GM19351 (cell line): ENCODE results near the gene DPM2.

Experiments
- ATAC-seq: cut with Tn5 transposase; IDR thresholded peaks from one replicate; pipeline ENCODE4 v1.9.1; 2021; ENCODE audit warnings: mild to moderate bottlenecking, moderate library complexity; ENCODE audit not compliant: unreplicated experiment

The DPM2 gene

DNA sequence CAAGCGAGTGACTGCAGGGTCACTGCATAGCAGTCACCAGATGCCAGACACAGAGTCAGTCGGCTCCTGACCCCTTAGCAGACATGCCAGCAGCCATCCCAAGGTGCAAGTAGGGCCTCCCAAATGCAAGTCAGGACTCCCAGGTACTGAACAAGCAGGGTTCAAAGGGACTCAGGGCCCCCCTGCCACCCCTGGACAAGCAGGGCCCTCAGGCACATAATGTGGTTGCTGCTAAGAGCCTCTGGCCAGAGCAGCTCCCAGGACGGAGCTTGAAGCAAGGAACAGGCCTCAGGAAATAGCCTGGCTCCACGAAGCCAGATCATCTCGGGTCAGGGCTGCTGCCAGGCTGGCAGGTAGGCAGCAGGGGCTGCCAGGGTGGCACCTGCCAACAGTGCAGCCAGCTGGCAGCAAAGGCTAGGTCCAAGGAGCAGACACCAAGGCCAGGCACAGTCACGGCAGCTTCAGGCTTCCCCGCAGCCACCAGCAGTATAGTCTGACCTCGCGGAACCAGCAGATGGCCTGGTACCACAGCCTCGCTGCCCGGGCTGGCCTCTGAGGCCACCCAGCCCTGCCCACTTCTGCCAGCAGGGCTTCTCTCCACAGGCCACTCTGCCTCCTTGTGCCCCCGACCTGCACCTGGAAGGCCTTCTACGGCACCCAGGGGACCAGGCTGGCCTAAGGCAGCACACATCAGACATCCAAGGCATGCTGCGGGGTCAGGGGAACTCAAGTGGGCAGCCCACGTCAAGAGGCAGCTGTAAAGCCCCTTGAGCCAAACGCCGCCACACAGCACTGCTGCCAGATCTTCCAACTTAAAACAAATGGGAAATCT lies 35.7 kb upstream of the DPM2 start:
- ATAC-seq, result no peak

DNA sequence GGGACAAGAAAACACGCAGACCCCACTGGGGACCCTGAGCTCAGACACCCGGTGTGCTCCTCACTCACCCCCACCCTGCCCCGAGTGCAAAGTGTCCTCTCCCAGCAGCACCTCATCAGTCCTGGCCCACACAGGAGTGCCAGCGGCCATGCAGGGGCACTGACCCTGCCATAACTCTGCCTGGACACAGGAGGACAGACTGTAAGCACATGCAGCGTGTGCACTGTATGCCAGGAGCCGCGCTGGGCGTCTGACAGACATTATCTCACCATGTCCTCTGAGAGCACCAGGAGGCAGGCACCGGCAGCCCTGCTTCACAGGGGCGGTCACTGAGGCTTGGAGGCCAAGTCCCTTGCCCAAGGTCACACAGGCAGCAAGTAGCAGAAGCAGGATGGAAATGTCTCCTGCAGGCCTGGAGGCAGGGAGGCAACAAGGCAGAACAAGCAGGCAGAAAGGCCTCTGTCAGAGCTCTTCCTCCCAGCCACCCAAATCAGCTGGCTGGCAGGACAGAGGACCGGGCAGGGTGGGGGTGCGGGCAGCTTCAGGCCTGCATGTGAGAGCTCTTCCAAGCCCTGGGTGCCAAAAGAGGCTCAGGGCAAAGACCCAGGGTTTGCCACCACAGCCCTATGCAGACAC lies 34.7 kb upstream of the DPM2 start:
- ATAC-seq, result no peak

GRCh38 chr9:127971357-127972235 lies 33.9 kb upstream of the DPM2 start:
- no peak for ATAC-seq

GRCh38 chr9:127970401-127971313 lies 33.0 kb upstream of the DPM2 start:
- ATAC-seq, result peak; percentile 85

GRCh38 chr9:127968700-127969383 lies 31.2 kb upstream of the DPM2 start:
- no peak for ATAC-seq

DNA sequence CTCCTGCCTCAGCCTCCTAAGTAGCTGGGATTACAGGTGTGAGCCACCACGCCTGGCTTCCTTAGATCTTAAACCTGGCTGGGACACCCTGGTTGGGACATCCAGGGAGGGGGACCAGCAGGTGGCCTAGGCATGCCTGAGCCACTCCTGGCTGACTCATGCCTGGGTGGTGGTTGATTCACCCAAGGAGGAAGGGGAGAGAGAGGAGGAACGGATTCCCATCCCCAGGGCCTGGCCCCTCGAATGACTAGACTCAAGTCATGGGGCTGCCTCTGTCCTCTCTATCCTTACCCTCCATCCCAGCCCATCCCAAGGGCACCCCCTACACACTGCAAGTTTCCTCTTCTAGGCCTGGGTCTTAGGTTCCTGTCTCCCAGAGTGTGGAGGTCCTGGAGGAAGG lies 30.4 kb upstream of the DPM2 start:
- no peak for ATAC-seq

DNA sequence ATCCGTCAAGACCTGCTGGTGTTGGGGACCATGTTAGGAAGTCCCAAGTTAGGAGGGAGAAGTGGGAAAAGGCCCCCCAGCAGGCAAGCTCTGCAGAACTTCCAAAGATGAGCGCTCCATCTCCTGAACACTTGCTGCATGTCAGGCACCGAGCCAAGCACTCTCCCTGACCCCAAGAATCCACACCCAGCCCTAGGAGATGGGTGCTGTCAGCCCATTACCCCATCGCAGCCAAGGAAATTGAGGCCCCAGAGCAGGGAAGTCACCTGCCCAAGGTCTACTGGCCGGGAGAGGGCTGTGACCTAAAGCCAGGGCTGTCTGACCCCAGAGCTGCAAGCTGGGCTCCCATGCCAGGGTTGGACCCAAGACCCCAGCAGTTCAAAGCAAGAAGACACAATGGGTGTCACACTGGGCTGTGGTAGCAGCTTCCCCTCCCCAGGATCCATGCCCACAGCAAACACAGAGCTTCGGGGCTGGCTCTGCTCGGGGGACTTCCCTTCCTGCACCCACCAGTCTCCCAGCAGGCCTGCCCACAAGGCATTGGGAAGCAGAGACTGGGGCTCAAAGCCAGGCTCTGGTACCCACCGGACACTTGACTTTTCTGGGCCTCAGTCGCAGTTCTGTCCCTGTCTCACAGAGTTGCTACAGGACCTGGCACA lies 29.6 kb upstream of the DPM2 start:
- no peak for ATAC-seq

DNA sequence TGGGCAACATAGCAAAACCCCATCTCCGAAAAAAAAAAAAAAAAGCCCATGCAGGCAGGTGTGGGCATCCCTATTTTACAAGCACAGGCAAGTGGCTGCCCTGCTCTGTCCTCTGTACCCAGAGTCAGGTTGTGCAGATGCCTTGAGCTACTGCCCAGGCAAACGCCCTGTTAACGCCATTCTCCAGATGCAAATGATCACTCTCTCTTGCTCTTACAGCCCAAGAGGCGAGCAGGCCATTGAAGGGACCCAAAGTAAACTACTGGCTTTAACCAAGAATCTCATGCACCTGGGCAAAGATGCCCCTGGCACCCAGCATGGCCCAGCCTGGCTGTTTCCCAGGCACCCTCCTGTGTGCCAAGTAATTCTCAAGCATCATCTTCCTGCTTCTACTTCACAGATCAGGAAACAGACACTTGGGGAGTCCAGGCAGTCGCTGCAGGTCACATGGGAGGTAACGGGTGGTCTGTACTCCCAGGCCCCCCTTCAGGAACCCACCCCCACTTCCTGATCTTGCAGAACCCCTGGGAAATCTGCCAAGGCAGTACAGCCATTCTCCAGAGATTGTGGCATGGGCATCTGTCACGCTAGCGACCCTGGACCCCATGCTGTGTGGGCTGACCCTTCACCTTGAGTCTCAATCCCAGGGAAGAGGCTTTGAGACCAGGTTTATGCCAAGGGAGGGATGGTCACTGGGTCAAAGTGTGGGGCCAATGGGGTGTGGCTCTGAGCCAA lies 28.9 kb upstream of the DPM2 start:
- ATAC-seq, result no peak

DNA sequence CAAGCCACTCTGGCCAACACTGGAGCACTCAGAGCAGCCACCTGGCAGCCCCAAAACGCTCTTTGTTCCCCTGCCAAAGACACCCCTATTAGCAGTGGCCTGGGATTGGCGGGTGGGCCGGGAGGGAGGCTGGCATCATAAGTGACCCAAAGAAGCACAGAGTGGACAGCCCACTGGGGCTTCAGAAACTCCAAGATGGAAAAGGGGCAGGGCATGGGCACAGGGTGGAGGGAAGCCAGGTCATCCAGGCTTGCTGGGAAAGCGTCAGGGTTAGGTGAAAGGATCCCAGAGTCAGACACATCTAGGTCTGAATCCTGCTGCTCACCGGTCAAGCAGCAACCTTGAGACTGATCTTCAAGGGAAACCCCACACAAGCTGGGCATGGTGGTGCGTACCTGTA lies 28.3 kb upstream of the DPM2 start:
- ATAC-seq, result no peak

DNA sequence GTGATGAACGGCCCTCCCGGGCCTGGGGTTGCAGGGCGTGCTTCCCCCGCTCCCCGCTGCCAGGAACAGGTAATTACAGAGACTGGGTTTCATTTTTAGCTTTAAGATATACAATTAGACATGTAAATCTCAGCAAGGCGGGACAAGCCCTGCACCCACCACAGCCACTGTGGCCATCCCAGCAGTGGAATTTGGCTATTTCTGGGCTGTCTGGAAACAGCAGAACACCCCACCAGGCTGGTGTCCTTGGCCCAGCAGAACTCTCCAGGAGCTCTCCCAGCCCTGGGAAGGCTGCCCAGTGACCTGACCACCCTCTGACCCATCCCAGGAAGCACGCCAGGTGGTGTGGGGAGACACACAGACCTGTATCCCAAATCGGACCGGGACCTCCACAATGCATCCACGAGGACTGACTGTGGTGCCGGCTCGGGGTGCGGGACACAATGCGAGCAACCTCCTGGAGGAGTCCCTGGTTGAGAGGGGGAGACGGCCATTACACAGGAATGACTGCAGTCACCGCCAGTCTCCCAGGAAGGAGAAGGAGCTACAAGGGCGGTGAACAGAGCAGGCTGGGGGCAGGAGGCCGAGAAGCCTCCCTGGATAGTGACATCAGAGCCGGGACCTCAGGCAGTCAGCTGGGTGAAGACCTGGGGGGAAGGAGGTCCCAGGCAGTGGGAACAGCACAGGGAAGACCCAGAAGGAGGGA lies 25.9 kb upstream of the DPM2 start:
- no peak for ATAC-seq

DNA sequence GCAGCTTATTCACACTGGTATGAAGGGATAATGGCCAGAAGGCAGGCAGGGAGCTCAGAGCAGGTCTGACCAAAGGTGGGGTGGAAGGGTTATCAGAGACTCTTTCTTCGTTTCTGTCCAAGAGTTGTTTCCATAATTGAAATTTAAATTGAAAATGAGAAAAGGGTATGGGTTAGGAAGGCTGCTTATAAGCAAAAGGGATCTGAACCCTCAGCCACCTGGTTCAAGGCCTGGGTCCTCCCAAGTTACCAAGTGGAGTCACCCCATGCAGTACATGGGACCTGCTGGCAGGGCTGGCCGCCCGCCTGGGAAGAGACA lies 25.3 kb upstream of the DPM2 start:
- no peak for ATAC-seq

DNA sequence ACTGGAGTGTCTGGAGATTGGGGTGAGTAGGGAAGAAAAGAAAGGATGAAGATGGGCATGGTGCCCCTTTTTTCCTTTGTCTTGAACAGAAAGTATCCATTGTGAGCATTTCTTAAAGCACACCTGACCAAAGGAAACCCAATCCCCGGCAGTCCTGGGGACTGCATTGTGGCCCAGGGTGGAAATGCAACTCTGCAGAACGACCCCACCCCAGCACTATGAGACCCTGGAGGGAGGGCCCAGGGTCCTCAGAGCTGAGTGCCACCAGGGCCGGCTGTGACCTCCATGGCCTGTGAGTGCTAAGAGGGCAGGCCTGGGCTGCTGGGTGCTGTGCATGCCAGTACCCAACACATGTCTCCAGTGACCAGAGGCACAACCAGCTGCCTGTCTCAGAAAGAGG lies 24.6 kb upstream of the DPM2 start:
- ATAC-seq, result no peak

- ATAC-seq, result no peak
These were observed 24.0 kb upstream of the DPM2 start for GRCh38 chr9:127961613-127962155.

DNA sequence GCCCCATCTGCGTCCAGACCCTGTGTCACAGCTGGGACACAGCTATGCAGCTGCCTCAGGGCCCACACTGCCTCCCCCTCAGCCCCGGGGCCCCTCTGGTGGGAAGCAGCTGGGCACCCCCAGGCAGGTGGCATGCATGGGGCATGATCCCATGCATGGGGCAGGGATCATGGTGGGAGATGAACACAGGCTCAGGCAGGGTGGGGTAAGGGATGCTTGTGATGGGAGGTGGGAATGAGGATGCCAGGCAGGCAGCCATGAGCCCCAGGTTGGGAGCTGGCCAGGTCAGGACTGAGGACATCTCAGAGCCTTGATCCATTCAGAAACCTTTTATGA lies 23.5 kb upstream of the DPM2 start:
- ATAC-seq, result no peak

DNA sequence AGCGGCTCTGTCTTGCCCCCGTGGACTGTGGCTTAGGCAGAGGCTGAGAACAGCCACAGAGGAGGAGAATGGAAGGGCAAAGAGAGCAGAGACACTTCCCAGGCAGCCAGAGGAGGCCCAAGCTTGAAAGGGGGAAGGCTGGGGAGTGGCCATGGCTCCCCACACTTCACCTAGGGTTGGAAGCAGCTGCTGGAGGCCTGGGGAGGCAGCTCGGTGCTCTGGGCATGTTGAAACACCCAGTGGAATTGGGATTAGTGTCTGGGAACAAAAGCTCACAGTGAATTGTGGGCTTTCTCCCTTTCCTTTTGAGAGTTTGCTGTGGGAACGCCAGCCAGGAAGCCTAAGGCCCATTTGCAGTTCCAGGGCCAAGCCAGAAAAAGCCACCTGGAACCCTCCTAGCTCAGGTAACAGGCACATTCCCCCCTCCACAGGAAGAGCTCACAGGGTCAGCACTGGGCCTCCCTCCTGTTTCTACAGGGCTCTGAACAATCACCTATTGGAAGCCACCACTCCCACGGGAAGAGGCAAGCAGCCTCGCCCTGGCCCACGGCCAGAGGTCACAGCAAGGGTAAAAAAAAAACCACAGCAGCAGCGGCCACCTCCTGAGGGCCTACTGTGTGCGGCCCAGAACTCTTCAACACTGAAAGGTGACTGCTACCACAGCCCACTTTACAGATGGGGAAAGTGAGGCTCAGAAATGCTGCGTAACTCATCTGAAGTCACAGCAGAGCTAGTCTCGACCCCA lies 22.9 kb upstream of the DPM2 start:
- no peak for ATAC-seq

DNA sequence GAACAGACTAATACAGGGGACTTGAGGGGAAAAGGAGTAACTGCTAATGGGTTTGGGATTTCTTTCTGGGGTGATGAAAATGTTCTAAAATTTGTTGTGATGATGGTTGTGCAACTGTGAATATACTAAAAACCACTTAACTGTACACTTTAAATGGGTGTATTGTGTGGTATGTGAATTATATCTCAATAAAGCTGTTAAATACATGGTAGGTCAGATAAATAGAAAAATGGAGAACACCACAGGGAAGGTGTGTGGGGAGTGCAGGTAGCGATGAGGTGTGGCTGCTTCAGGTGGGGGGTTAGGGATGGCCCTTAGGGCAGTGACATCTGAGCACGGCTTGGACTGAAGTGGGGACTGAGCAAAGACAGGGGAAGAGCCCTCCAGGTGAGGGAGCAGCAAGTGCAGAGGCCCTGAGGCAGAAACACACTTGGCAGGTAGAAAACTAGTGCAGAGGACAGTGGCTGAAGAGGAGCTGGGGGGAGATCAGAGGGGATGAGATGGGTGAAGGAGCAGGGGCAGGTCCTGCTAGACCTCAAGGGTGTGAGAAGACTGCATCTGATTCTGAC lies 22.3 kb upstream of the DPM2 start:
- no peak for ATAC-seq

GRCh38 chr9:127959398-127959797 lies 21.7 kb upstream of the DPM2 start:
- ATAC-seq, result no peak
